Measurements from ENCODE around the gene WLS. TPM values are rescaled to one million over a fixed set of nuclear protein-coding genes. Genes with fewer than 3 reads are reported as not detected.
"Not testable (repeated sequence)": the region's sequence is repeated elsewhere in the genome, so short reads cannot be mapped to it uniquely, and the experiment has no call there.

The WLS gene
- total and polyA plus RNA-seq, 2 donors (not counting 1 experiment from before 2014, with no cell fraction given) = 0.49 TPM; not detected in 1

GRCh38 chr1:68256824-68257223 is 24.5 kb upstream of the WLS start:
- H3K36me3 ChIP-seq (replicated peaks in 1 of 2; ENCODE audit: control extremely low read depth in 1 of 2, control insufficient read depth in 1 of 2, extremely low read depth in 1 of 2, insufficient read depth in 2 of 2, low read length in 1 of 2); ATAC-seq (ENCODE audit: low read depth); H2AFZ ChIP-seq (ENCODE audit: insufficient read depth, low read depth, low read length, poor library complexity, severe bottlenecking); DNase-seq; H3K4me1 ChIP-seq (ENCODE audit: control insufficient read depth in 2 of 2, insufficient read depth in 2 of 2, low read length in 2 of 2); H3K9ac ChIP-seq (ENCODE audit: low read length); H3K4me2 ChIP-seq (replicated peaks; ENCODE audit: low read depth, low read length, poor library complexity, severe bottlenecking); H3K79me2 ChIP-seq (ENCODE audit: control insufficient read depth, insufficient read depth, low read length); H3K4me3 ChIP-seq (ENCODE audit: control extremely low read depth in 1 of 5, extremely low read depth in 1 of 5, insufficient read depth in 1 of 5, low read depth in 2 of 5, low read length in 4 of 5); H3K27me3 ChIP-seq (replicated peaks in 1 of 4; ENCODE audit: control extremely low read depth in 1 of 4, control insufficient read depth in 3 of 4, insufficient read depth in 4 of 4, low read length in 3 of 4); H4K20me1 ChIP-seq (ENCODE audit: control insufficient read depth, insufficient read depth, low read length, poor library complexity, severe bottlenecking); CTCF ChIA-PET; H3K9me3 Mint-ChIP-seq (ENCODE audit: insufficient read depth); H3K27ac Mint-ChIP-seq; H3K4me1 Mint-ChIP-seq; H3K4me3 Mint-ChIP-seq; POLR2A ChIA-PET; H3K27ac ChIP-seq (ENCODE audit: low read length in 2 of 2); H3K27me3 Mint-ChIP-seq; intact Hi-C loops (cut with micrococcal nuclease); H3K9me3 ChIP-seq (ENCODE audit: control extremely low read depth in 1 of 3, control insufficient read depth in 2 of 3, insufficient read depth in 1 of 3, low read length in 2 of 3): not testable (repeated sequence)
- 98% methylated on average over 5 of the region's 5 CpGs for WGBS (ENCODE audit: insufficient coverage)

DNA sequence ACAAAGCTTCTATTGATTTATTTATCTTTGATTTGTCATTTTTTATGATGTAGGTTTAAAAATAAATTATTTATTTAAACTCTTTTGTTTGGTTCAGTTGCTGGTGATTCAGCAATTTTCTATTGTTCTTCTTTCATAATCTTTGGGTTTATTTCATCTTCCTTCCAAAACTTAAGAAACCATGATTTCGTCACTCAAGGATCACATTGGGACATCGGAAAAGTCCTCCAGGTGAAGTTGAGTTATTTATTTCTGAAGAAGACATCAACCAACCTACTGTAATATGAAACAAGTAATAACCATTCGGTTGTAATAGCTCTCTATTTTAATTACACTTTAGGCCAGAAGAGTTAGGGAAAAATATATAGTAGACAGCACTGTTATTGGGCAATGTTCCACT is 23.0 kb upstream of the WLS start:
- WGBS (ENCODE audit: insufficient coverage) = no CpG with 5 or more reads among the region's 3 CpGs
- intact Hi-C loops (cut with micrococcal nuclease) = no loop called here

More for the DNA sequence above, 23.0 kb upstream of the WLS start:
- Histone ChIP-seq H3K9ac (ENCODE audit: low read length) (no peak overlapping the region), H3K4me1 (ENCODE audit: control insufficient read depth in 2 of 2, insufficient read depth in 2 of 2, low read length in 2 of 2) (no peaks in the 10 kb centered on the region), H3K79me2 (ENCODE audit: control insufficient read depth, insufficient read depth, low read length) (no peaks in the 10 kb centered on the region), H3K9me3 (ENCODE audit: control extremely low read depth in 1 of 3, control insufficient read depth in 2 of 3, insufficient read depth in 1 of 3, low read length in 2 of 3) (peaks cover 0 to 3% (median 0%) of the 10 kb centered on the region in 3 donors), H3K36me3 (replicated peaks in 1 of 2; ENCODE audit: control extremely low read depth in 1 of 2, control insufficient read depth in 1 of 2, extremely low read depth in 1 of 2, insufficient read depth in 2 of 2, low read length in 1 of 2) (no peaks in the 10 kb centered on the region), H2AFZ (ENCODE audit: insufficient read depth, low read depth, low read length, poor library complexity, severe bottlenecking) (no peak overlapping the region), H3K27ac (ENCODE audit: low read length in 2 of 2) (no peak overlapping the region), H3K27me3 (replicated peaks in 1 of 4; ENCODE audit: control extremely low read depth in 1 of 4, control insufficient read depth in 3 of 4, insufficient read depth in 4 of 4, low read length in 3 of 4) (no peaks in the 10 kb centered on the region), H3K4me3 (ENCODE audit: control extremely low read depth in 1 of 5, extremely low read depth in 1 of 5, insufficient read depth in 1 of 5, low read depth in 2 of 5, low read length in 4 of 5) (no peak overlapping the region), H4K20me1 (ENCODE audit: control insufficient read depth, insufficient read depth, low read length, poor library complexity, severe bottlenecking) (no peaks in the 10 kb centered on the region), H3K4me2 (replicated peaks; ENCODE audit: low read depth, low read length, poor library complexity, severe bottlenecking) (no peak overlapping the region)
- Mint-ChIP-seq H3K9me3 (ENCODE audit: insufficient read depth) (peaks cover 2% of the 10 kb centered on the region), H3K4me1 (no peaks in the 10 kb centered on the region), H3K27ac (no peak overlapping the region), H3K4me3 (no peak overlapping the region), H3K27me3 (peaks cover 3% of the 10 kb centered on the region)
- CTCF ChIA-PET = no interaction called here
- TF ChIP-seq, protein P1, sequence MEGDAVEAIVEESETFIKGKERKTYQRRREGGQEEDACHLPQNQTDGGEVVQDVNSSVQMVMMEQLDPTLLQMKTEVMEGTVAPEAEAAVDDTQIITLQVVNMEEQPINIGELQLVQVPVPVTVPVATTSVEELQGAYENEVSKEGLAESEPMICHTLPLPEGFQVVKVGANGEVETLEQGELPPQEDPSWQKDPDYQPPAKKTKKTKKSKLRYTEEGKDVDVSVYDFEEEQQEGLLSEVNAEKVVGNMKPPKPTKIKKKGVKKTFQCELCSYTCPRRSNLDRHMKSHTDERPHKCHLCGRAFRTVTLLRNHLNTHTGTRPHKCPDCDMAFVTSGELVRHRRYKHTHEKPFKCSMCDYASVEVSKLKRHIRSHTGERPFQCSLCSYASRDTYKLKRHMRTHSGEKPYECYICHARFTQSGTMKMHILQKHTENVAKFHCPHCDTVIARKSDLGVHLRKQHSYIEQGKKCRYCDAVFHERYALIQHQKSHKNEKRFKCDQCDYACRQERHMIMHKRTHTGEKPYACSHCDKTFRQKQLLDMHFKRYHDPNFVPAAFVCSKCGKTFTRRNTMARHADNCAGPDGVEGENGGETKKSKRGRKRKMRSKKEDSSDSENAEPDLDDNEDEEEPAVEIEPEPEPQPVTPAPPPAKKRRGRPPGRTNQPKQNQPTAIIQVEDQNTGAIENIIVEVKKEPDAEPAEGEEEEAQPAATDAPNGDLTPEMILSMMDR (IDR thresholded peaks at IDR 0.05) = no peak
- no peak for TF ChIP-seq EZH2 (IDR thresholded peaks at IDR 0.05; ENCODE audit: borderline replicate concordance, insufficient read depth, low read depth, low read length, poor library complexity, severe bottlenecking)
- POLR2A ChIA-PET = no interaction called here
- DNase-seq (no peak), ATAC-seq (ENCODE audit: low read depth) (no peak)

Data from B cell (primary cell).